K562 (cell line): Measurements from ENCODE around the gene LTA.

Experiments used
- FOXK2 ChIP-seq, 2 experiments: fragments of 450-650 bp; IDR thresholded peaks in 1 of 2; conservative IDR thresholded peaks in 1 of 2; 2 replicates each; pipeline ENCODE4 v1.6.1; 2016; ENCODE audit warnings: low read depth in 2 of 2, mild to moderate bottlenecking in 1 of 2
- KLF16 ChIP-seq: IDR thresholded peaks from 2 replicates; pipeline ENCODE4 v1.6.1; 2016; ENCODE audit warnings: antibody characterized with exemption
- MAFK ChIP-seq: IDR thresholded peaks from 2 replicates; pipeline ENCODE4 v1.6.1; 2011; ENCODE audit warnings: low read length, improper control_type of control experiment
- MXI1 ChIP-seq: IDR thresholded peaks from 2 replicates; pipeline ENCODE4 v1.6.1; 2011; ENCODE audit warnings: low read depth, mild to moderate bottlenecking, improper control_type of control experiment, low read length
- SIX5 ChIP-seq, 2 experiments: IDR thresholded peaks; 2 replicates each; pipeline ENCODE4 v1.6.1; 2011; ENCODE audit warnings: low read length in 2 of 2, borderline replicate concordance in 1 of 2, low read depth in 1 of 2, mild to moderate bottlenecking in 1 of 2, moderate library complexity in 1 of 2; ENCODE audit not compliant: insufficient read depth in 1 of 2
- TOE1 ChIP-seq, 2 experiments: fragments of 450-650 bp in 1 of 2; sonication (generic) in 1 of 2; formaldehyde crosslinking in 1 of 2; IDR thresholded peaks; 2 replicates each; pipeline versions ENCODE4 v1.7.1 to v1.8.0; 2016 to 2022; ENCODE audit warnings: borderline replicate concordance in 2 of 2, mild to moderate bottlenecking in 2 of 2, antibody characterized with exemption in 1 of 2, inconsistent platforms in 1 of 2, low read depth in 1 of 2, missing genetic modification reagents in 1 of 2, moderate library complexity in 1 of 2
- ZNF583 ChIP-seq: fragments of 250-450 bp; sonication (Bioruptor Pico); IDR thresholded peaks from 2 replicates; pipeline ENCODE4 v1.4.0; 2020
- TF ChIP-seq, protein P1 (sequence below), 3 experiments: IDR thresholded peaks in 2 of 3; conservative IDR thresholded peaks in 1 of 3; 2 replicates each; pipeline ENCODE4 v1.5.1; 2011 to 2012; ENCODE audit warnings: low read length in 3 of 3, mild to moderate bottlenecking in 3 of 3, control low read depth in 2 of 3, improper control_type of control experiment in 1 of 3, inconsistent platforms in 1 of 3, low read depth in 1 of 3, mixed read lengths in 1 of 3, moderate library complexity in 1 of 3; ENCODE audit not compliant: insufficient read depth in 2 of 3
- TF ChIP-seq, protein P2 (sequence below): sonication (generic); formaldehyde crosslinking; IDR thresholded peaks from 2 replicates; pipeline ENCODE4 v1.8.0; 2022; ENCODE audit warnings: mild to moderate bottlenecking, low read depth, missing genetic modification reagents
- TF ChIP-seq, protein P3 (sequence below), 2 experiments: fragments of 450-650 bp in 1 of 2; sonication (generic) in 1 of 2; formaldehyde crosslinking in 1 of 2; IDR thresholded peaks; 2 replicates each; pipeline versions ENCODE4 v1.7.1 to v1.9.0; 2016 to 2022; ENCODE audit warnings: inconsistent platforms in 1 of 2, mild to moderate bottlenecking in 1 of 2, missing genetic modification reagents in 1 of 2

DNA sequence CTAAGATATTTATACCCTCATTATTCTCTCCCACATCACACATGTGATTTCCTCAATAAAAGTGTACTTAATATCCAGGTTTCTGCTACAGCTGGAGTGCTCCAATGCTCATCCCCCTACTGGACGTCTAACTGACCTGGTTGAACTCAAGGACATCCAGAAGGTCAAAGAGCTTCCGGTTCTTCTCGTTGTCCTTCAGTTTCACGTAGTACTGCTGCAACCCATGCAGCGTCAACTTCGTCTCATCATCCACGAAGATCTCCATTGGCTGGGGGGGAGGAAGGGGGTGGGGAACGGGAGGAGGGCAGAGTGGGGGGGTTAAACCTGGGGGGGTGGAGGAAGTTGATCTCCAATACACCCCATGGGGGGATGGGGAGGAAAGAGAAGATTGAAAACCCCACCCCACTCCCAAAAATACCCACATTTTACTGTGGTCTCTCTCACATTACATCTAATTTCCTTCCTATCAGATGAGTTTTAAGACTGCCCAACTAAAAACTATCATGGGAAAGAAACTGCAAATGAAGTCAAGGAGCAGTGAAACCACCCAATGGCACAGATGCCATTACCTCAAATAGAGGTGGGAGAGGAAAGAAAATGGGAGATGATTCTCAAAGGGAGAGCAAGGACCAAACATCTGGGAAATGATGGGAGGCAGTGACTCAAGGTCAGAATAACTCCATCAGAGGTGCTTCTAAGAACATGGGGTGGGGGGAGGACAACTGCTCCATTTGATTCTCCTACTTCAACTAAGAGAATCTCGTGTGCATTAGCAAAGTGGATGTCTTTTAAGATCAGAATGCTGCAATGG, 39.2 kb upstream of the LTA start:
- TF ChIP-seq, protein P1, sequence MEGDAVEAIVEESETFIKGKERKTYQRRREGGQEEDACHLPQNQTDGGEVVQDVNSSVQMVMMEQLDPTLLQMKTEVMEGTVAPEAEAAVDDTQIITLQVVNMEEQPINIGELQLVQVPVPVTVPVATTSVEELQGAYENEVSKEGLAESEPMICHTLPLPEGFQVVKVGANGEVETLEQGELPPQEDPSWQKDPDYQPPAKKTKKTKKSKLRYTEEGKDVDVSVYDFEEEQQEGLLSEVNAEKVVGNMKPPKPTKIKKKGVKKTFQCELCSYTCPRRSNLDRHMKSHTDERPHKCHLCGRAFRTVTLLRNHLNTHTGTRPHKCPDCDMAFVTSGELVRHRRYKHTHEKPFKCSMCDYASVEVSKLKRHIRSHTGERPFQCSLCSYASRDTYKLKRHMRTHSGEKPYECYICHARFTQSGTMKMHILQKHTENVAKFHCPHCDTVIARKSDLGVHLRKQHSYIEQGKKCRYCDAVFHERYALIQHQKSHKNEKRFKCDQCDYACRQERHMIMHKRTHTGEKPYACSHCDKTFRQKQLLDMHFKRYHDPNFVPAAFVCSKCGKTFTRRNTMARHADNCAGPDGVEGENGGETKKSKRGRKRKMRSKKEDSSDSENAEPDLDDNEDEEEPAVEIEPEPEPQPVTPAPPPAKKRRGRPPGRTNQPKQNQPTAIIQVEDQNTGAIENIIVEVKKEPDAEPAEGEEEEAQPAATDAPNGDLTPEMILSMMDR (IDR thresholded peaks at IDR 0.05 in 2 of 3, conservative IDR thresholded peaks at IDR 0.05 in 1 of 3; ENCODE audit: insufficient read depth in 2 of 3, low read depth in 1 of 3, low read length in 3 of 3): no peak
- TF ChIP-seq SIX5 (IDR thresholded peaks at IDR 0.05; ENCODE audit: borderline replicate concordance in 1 of 2, insufficient read depth in 1 of 2, low read depth in 1 of 2, low read length in 2 of 2) (no peak), KLF16 (no peak), MXI1 (no peak), MAFK (no peak), FOXK2 (conservative IDR thresholded peaks at IDR 0.05 in 1 of 2, IDR thresholded peaks at IDR 0.05 in 1 of 2; ENCODE audit: low read depth in 2 of 2) (no peak), TOE1 (IDR thresholded peaks at IDR 0.05; ENCODE audit: borderline replicate concordance) (no peak), TOE1 (CRISPR knock-in tag; IDR thresholded peaks at IDR 0.05; ENCODE audit: borderline replicate concordance, low read depth) (no peak), ZNF583 (CRISPR knock-in tag) (no peak)
- TF ChIP-seq, protein P2, sequence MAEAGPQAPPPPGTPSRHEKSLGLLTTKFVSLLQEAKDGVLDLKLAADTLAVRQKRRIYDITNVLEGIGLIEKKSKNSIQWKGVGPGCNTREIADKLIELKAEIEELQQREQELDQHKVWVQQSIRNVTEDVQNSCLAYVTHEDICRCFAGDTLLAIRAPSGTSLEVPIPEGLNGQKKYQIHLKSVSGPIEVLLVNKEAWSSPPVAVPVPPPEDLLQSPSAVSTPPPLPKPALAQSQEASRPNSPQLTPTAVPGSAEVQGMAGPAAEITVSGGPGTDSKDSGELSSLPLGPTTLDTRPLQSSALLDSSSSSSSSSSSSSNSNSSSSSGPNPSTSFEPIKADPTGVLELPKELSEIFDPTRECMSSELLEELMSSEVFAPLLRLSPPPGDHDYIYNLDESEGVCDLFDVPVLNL (CRISPR knock-in tag): no peak
- TF ChIP-seq, protein P3, sequence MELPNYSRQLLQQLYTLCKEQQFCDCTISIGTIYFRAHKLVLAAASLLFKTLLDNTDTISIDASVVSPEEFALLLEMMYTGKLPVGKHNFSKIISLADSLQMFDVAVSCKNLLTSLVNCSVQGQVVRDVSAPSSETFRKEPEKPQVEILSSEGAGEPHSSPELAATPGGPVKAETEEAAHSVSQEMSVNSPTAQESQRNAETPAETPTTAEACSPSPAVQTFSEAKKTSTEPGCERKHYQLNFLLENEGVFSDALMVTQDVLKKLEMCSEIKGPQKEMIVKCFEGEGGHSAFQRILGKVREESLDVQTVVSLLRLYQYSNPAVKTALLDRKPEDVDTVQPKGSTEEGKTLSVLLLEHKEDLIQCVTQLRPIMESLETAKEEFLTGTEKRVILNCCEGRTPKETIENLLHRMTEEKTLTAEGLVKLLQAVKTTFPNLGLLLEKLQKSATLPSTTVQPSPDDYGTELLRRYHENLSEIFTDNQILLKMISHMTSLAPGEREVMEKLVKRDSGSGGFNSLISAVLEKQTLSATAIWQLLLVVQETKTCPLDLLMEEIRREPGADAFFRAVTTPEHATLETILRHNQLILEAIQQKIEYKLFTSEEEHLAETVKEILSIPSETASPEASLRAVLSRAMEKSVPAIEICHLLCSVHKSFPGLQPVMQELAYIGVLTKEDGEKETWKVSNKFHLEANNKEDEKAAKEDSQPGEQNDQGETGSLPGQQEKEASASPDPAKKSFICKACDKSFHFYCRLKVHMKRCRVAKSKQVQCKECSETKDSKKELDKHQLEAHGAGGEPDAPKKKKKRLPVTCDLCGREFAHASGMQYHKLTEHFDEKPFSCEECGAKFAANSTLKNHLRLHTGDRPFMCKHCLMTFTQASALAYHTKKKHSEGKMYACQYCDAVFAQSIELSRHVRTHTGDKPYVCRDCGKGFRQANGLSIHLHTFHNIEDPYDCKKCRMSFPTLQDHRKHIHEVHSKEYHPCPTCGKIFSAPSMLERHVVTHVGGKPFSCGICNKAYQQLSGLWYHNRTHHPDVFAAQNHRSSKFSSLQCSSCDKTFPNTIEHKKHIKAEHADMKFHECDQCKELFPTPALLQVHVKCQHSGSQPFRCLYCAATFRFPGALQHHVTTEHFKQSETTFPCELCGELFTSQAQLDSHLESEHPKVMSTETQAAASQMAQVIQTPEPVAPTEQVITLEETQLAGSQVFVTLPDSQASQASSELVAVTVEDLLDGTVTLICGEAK (IDR thresholded peaks at IDR 0.05): no peak
- TF ChIP-seq, protein P3 (CRISPR knock-in tag; IDR thresholded peaks at IDR 0.05): no peak
